ENCODE results near the gene HPCA. TPM values are rescaled to one million over a fixed set of nuclear protein-coding genes. Genes with fewer than 3 reads are reported as not detected.

HPCA gene
- total RNA-seq, 1 experiment from 2014 or later: 1.2 TPM

- H3K4me3 Mint-ChIP-seq: no peak overlapping the region
- Histone ChIP-seq H3K23me2 (ENCODE audit: insufficient read length, low read depth, low read length, poor library complexity, severe bottlenecking) (no peaks in the 10 kb centered on the region), H4K20me1 (ENCODE audit: control insufficient read depth, insufficient read depth, insufficient read length) (no peaks in the 10 kb centered on the region), H3K18ac (ENCODE audit: insufficient read length, low read depth, low read length) (no peak overlapping the region), H4K91ac (ENCODE audit: insufficient read length, low read depth, low read length) (no peak overlapping the region), H3T11ph (ENCODE audit: low read length) (no peak overlapping the region), H3K4me1 (ENCODE audit: insufficient read depth, low read length) (no peaks in the 10 kb centered on the region), H2AK5ac (ENCODE audit: insufficient read length, low read length) (no peak overlapping the region), H2AFZ (ENCODE audit: low read length) (no peak overlapping the region), H3K14ac (ENCODE audit: insufficient read depth, low read length) (no peak overlapping the region), H3K27ac (ENCODE audit: insufficient read length, low read depth, low read length) (no peak overlapping the region), H3K4ac (ENCODE audit: low read depth, low read length) (no peak overlapping the region), H2BK15ac (ENCODE audit: low read depth, low read length) (no peak overlapping the region), H4K8ac (replicated peaks; ENCODE audit: insufficient read length, low read depth, low read length) (no peak overlapping the region), H4K5ac (ENCODE audit: insufficient read length, low read depth, low read length) (no peak overlapping the region), H3K4me2 (ENCODE audit: insufficient read depth, insufficient read length, low read length) (no peak overlapping the region), H3K79me2 (ENCODE audit: insufficient read depth, low read length) (no peaks in the 10 kb centered on the region), H2BK5ac (ENCODE audit: insufficient read length, low read length) (no peak overlapping the region), H3K9me3 (ENCODE audit: control insufficient read depth, low read depth, low read length) (no peaks in the 10 kb centered on the region), H2BK120ac (ENCODE audit: low read depth, low read length, poor library complexity, severe bottlenecking) (no peak overlapping the region), H3K79me1 (ENCODE audit: insufficient read depth, low read depth, low read length, poor library complexity, severe bottlenecking) (no peaks in the 10 kb centered on the region), H3K27me3 (ENCODE audit: insufficient read depth, low read length) (no peaks in the 10 kb centered on the region), H3K9ac (ENCODE audit: extremely low read depth, insufficient read length, low read length) (no peak overlapping the region), H3K56ac (ENCODE audit: insufficient read length, low read depth, low read length) (no peak overlapping the region), H2BK20ac (ENCODE audit: low read depth, low read length, poor library complexity, severe bottlenecking) (no peak overlapping the region), H3K23ac (ENCODE audit: insufficient read length, low read depth, low read length) (no peak overlapping the region), H2BK12ac (ENCODE audit: insufficient read length, low read depth, low read length) (no peak overlapping the region)
- no CpG with 5 or more reads among the region's 2 CpGs for WGBS (ENCODE audit: extremely low coverage, insufficient read length, low lambda C conversion rate)
- no peaks in the 10 kb centered on the region for H3K4me1 Mint-ChIP-seq
- H3K27me3 Mint-ChIP-seq (ENCODE audit: low read depth): no peaks in the 10 kb centered on the region
- H3K9me3 Mint-ChIP-seq: no peaks in the 10 kb centered on the region
- TF ChIP-seq CTCF (conservative IDR thresholded peaks at IDR 0.05): no peak
- no peak overlapping the region for H3K27ac Mint-ChIP-seq
- peaks cover 16 to 51% (median 49%) of the 10 kb centered on the region in 3 experiments for H3K36me3 Mint-ChIP-seq (ENCODE audit: insufficient read depth in 1 of 3, low read depth in 3 of 3)
- no peak for DNase-seq
These were observed 28.2 kb upstream of the HPCA start for GRCh38 chr1:32858136-32858535.
